GM12878 (cell line): ENCODE data around the gene NUP210. TPM values are rescaled to one million over a fixed set of nuclear protein-coding genes. Genes with fewer than 3 reads are reported as not detected.

Source experiments
- ATAC-seq: fragments of 200-7000 bp; cut with Tn5 transposase; 3 replicates; pipeline ENCODE4 v1.9.1; 2020; ENCODE audit warnings: mild to moderate bottlenecking, moderate library complexity
- BruUV-seq: library from RNA; stranded (reverse); fragments of 400-500 nt; replicated peaks from 2 replicates; lab custom pipeline; 2021; lab: Mats Ljungman, UMichigan
- CTCF ChIA-PET: fragments of 300-600 bp; sonication (Branson Sonifier 250); formaldehyde crosslinking; extraction: SDS; loops from one replicate; lab custom pipeline; 2021; ENCODE audit warnings: inconsistent platforms; lab: Yijun Ruan, JAX
- POLR2A ChIA-PET: fragments of 350-600 bp; formaldehyde crosslinking; extraction: SDS; loops from one replicate; lab custom pipeline; 2021; ENCODE audit warnings: inconsistent platforms; lab: Charles Lee
- RAD21 ChIA-PET: fragments of 300-600 bp; sonication (Branson Sonifier 250); formaldehyde crosslinking; loops from one replicate; lab custom pipeline; 2023; ENCODE audit warnings: antibody characterized with exemption; ENCODE audit not compliant: unreplicated experiment; lab: Charles Lee
- SMC1A ChIA-PET: fragments of 300-600 bp; sonication (Branson Sonifier 250); formaldehyde crosslinking; loops from one replicate; lab custom pipeline; 2023; ENCODE audit not compliant: unreplicated experiment, uncharacterized antibody; lab: Charles Lee
- DNase-seq: peaks from one replicate; pipeline ENCODE4 v3.0.0-alpha.2; 2011; ENCODE audit warnings: low read depth, low spot score
- FAIRE-seq: peaks from 3 replicates; lab custom pipeline; 2011; peaks lifted over from hg19 to GRCh38; lab: Jason Lieb, UNC
- H2AFZ ChIP-seq: 2 replicates; pipeline ENCODE4 v1.6.0; 2011; ENCODE audit warnings: low read depth, low read length, control low read depth; ENCODE audit not compliant: control insufficient read depth
- H3K27ac ChIP-seq: 2 replicates; pipeline ENCODE4 v1.5.1; 2011; ENCODE audit warnings: control low read depth; ENCODE audit not compliant: control insufficient read depth, insufficient read depth
- H3K27me3 ChIP-seq, 2 experiments: replicated peaks in 1 of 2; 2 replicates each; pipeline versions ENCODE4 v1.6.0 to v1.6.1; 2011; ENCODE audit warnings: low read length in 1 of 2; ENCODE audit not compliant: control insufficient read depth in 2 of 2, insufficient read depth in 2 of 2
- H3K36me3 ChIP-seq, 2 experiments: 2 replicates each; pipeline ENCODE4 v1.5.1; 2011; ENCODE audit warnings: low read length in 1 of 2; ENCODE audit not compliant: control insufficient read depth in 2 of 2, insufficient read depth in 2 of 2
- H3K4me1 ChIP-seq: 2 replicates; pipeline ENCODE4 v1.6.1; 2011; ENCODE audit warnings: mild to moderate bottlenecking, low read length, moderate library complexity, mixed read lengths; ENCODE audit not compliant: control insufficient read depth, insufficient read depth
- H3K4me2 ChIP-seq: 2 replicates; pipeline ENCODE4 v1.6.0; 2011; ENCODE audit warnings: control low read depth; ENCODE audit not compliant: control insufficient read depth, insufficient read depth
- H3K4me3 ChIP-seq: fragments of 200-600 bp; sonication (generic); 2 replicates; pipeline ENCODE4 v1.5.1; 2016
- H3K79me2 ChIP-seq: 2 replicates; pipeline ENCODE4 v1.6.0; 2011; ENCODE audit warnings: low read length; ENCODE audit not compliant: control insufficient read depth, insufficient read depth
- H3K9ac ChIP-seq: 2 replicates; pipeline ENCODE4 v1.8.0; 2011; ENCODE audit warnings: low read length, control low read depth, mixed read lengths; ENCODE audit not compliant: control insufficient read depth, insufficient read depth
- H3K9me3 ChIP-seq: replicated peaks from 3 replicates; pipeline ENCODE4 v1.5.1; 2011; ENCODE audit warnings: mild to moderate bottlenecking, low read length; ENCODE audit not compliant: control insufficient read depth, insufficient read depth
- H4K20me1 ChIP-seq: 2 replicates; pipeline ENCODE4 v1.6.0; 2011; ENCODE audit not compliant: control insufficient read depth, insufficient read depth
- CHD4 ChIP-seq: fragments of 200-600 bp; sonication (generic); IDR thresholded peaks from 2 replicates; pipeline ENCODE4 v1.6.1; 2016; ENCODE audit warnings: mild to moderate bottlenecking
- FOS ChIP-seq: IDR thresholded peaks from 3 replicates; pipeline ENCODE4 v1.6.1; 2011; ENCODE audit warnings: borderline replicate concordance; ENCODE audit not compliant: insufficient read length; ENCODE audit errors: extremely low read depth
- JUNB ChIP-seq: IDR thresholded peaks from 2 replicates; pipeline ENCODE4 v1.6.1; 2016; ENCODE audit warnings: antibody characterized with exemption, mild to moderate bottlenecking
- NR2C2 ChIP-seq: IDR thresholded peaks from 2 replicates; pipeline ENCODE4 v1.6.1; 2011; ENCODE audit warnings: borderline replicate concordance, low read depth; ENCODE audit not compliant: control insufficient read depth, insufficient read length
- RCOR1 ChIP-seq: conservative IDR thresholded peaks from 2 replicates; pipeline ENCODE4 v1.6.1; 2012; ENCODE audit warnings: low read depth, low read length, improper control_type of control experiment
- RFX5 ChIP-seq: IDR thresholded peaks from 2 replicates; pipeline ENCODE4 v1.6.1; 2011; ENCODE audit warnings: low read depth, low read length, improper control_type of control experiment
- ZNF207 ChIP-seq: fragments of 450-650 bp; IDR thresholded peaks from 2 replicates; pipeline ENCODE4 v1.6.1; 2014; ENCODE audit warnings: antibody characterized with exemption, mild to moderate bottlenecking, borderline replicate concordance
- ZNF24 ChIP-seq: fragments of 450-650 bp; IDR thresholded peaks from 2 replicates; pipeline ENCODE4 v1.6.1; 2017; ENCODE audit warnings: antibody characterized with exemption, mild to moderate bottlenecking
- WGBS: methylation state at CpG from one replicate; pipeline ENCODE4 v1.1.6; 2016; ENCODE audit warnings: low lambda C conversion rate; ENCODE audit not compliant: insufficient replicate concordance, insufficient coverage; ENCODE audit errors: missing lambda C conversion rate; 5-methylcytosine and 5-hydroxymethylcytosine counted together
- in situ Hi-C: fragments of 300-500 bp; cut with MboI; formaldehyde crosslinking; loops from 9 replicates; pipeline ENCODE4 v1.14.3; 2018; ENCODE audit warnings: mixed read lengths
- intact Hi-C: fragments of 100-400 bp; cut with micrococcal nuclease; formaldehyde crosslinking; loops from one replicate; pipeline ENCODE4 v1.14.2; 2022; ENCODE audit not compliant: unreplicated experiment
- polyA plus RNA-seq, 11 experiments: library from polyadenylated mRNA; depleted of rRNA in 4 of 11; unstranded in 6 of 11; stranded (reverse) in 5 of 11; fragments of >200 nt; fragmentation: Nextera tagmentation in 4 of 11; fragmentation: Illumina TruSeq in 1 of 11; extraction: Ambion mirVana in 4 of 11; extraction: Trizol in 1 of 11; gene quantifications; 1 replicate in 1 of 11; 2 replicates in 10 of 11; pipeline versions ENCODE4 v1.2.1 to v1.2.3, GENCODE V29; 2011 to 2016; ENCODE audit warnings: inconsistent platforms in 2 of 11, missing spikeins in 2 of 11, low read depth in 1 of 11
- total RNA-seq, 4 experiments: library from RNA; depleted of rRNA in 3 of 4; stranded (reverse); fragments of >200 nt in 3 of 4; fragmentation: Illumina TruSeq in 1 of 4; extraction: Trizol in 1 of 4; gene quantifications; 2 replicates each; pipeline versions ENCODE4 v1.2.1 to v1.2.3, GENCODE V29; 2013 to 2021

The NUP210 gene
- total and polyA plus RNA-seq, 10 of the 15 experiments (the other 5 are each of a cell fraction or from before 2014, with no cell fraction given), result 2.9 to 150 (median 76.0) TPM

- no peak for ATAC-seq
- no peaks in the 10 kb centered on the region for H3K4me1 ChIP-seq
- SMC1A ChIA-PET, result no interaction called here
- no peak for TF ChIP-seq JUNB
- TF ChIP-seq FOS, result no peak
- no peak for TF ChIP-seq NR2C2
- TF ChIP-seq RFX5, result no peak
- no peak for TF ChIP-seq CHD4
- TF ChIP-seq RCOR1, result no peak
- TF ChIP-seq ZNF207, result no peak
- TF ChIP-seq ZNF24, result no peak
- TF ChIP-seq, all 136 proteins: peak for 0
- BruUV-seq, result no TSS peak
- intact Hi-C loops (no loop called here), in situ Hi-C loops (no loop called here)
- Histone ChIP-seq H3K79me2 (no peaks in the 10 kb centered on the region), H3K4me2 (no peak overlapping the region), H3K27me3 (peaks cover 1 to 12% of the 10 kb centered on the region in 2 experiments; a peak in 3 of 4 replicates), H3K36me3 (no peaks in the 10 kb centered on the region), H3K9me3 (no peaks in the 10 kb centered on the region), H4K20me1 (no peaks in the 10 kb centered on the region), H3K4me3 (no peak overlapping the region), H2AFZ (no peak overlapping the region), H3K27ac (no peak overlapping the region), H3K9ac (no peak overlapping the region)
- WGBS, result 36% methylated on average over 14 of the region's 14 CpGs
- CTCF ChIA-PET, result no interaction called here
- RAD21 ChIA-PET, result interaction anchor here (0.9 kb wide), 1 partner anchor 177 kb away, joined by 3 read pairs; no protein-coding TSS in a partner anchor
- POLR2A ChIA-PET, result interaction anchor here (0.6 kb wide), 1 partner anchor 20 kb away, joined by 4 read pairs; no protein-coding TSS in a partner anchor
- DNase-seq (no peak), FAIRE-seq (no peak)
These were observed 144.6 kb downstream of the NUP210 start for GRCh38 chr3:13275376-13276005.
